ENCODE data around the gene TMEM156. TPM values are rescaled to one million over a fixed set of nuclear protein-coding genes. Genes with fewer than 3 reads are reported as not detected.

Gene TMEM156
- polyA plus RNA-seq, 3 donors = 0.31 to 1.1 (median 0.43) TPM

- intact Hi-C loops (cut with micrococcal nuclease) = no loop called here
- Histone ChIP-seq H2AFZ (ENCODE audit: insufficient read depth, low read depth, low read length, poor library complexity, severe bottlenecking) (no peak overlapping the region), H3K79me2 (ENCODE audit: insufficient read depth, low read length) (no peaks in the 10 kb centered on the region), H3K36me3 (replicated peaks in 1 of 2; ENCODE audit: control insufficient read depth in 1 of 2, insufficient read depth in 2 of 2, low read length in 2 of 2) (no peaks in the 10 kb centered on the region), H3K27ac (ENCODE audit: low read depth in 1 of 2, low read length in 2 of 2) (no peak overlapping the region), H4K20me1 (ENCODE audit: insufficient read depth, low read length) (no peaks in the 10 kb centered on the region), H3K9ac (ENCODE audit: insufficient read depth, low read length, poor library complexity, severe bottlenecking) (no peak overlapping the region), H3K27me3 (ENCODE audit: control insufficient read depth in 2 of 2, insufficient read depth in 2 of 2, low read length in 2 of 2) (no peaks in the 10 kb centered on the region), H3K4me3 (replicated peaks in 1 of 3; ENCODE audit: low read depth in 2 of 3, low read length in 3 of 3) (no peak overlapping the region), H3K4me2 (replicated peaks; ENCODE audit: extremely low read depth, low read length, poor library complexity, severe bottlenecking) (no peak overlapping the region), H3K9me3 (replicated peaks in 1 of 2; ENCODE audit: control insufficient read depth in 1 of 2, insufficient read depth in 1 of 2, low read length in 2 of 2) (no peaks in the 10 kb centered on the region), H3K4me1 (ENCODE audit: control insufficient read depth in 1 of 2, insufficient read depth in 2 of 2, low read length in 2 of 2) (peaks cover 14 to 16% of the 10 kb centered on the region in 2 donors)
- H3K4me1 Mint-ChIP-seq = peaks cover 11% of the 10 kb centered on the region
- DNase-seq = no peak
- 100% methylated on average over 1 of the region's 2 CpGs for WGBS (ENCODE audit: insufficient coverage)
- H3K4me3 Mint-ChIP-seq = no peak overlapping the region
- peaks cover 0 to 5% of the 10 kb centered on the region in 2 donors for H3K36me3 Mint-ChIP-seq
- peaks cover 0 to 14% (median 3%) of the 10 kb centered on the region in 7 donors for H3K9me3 Mint-ChIP-seq
- TF ChIP-seq CTCF (IDR thresholded peaks at IDR 0.05) = no peak
- peaks cover 0 to 1% (median 0%) of the 10 kb centered on the region in 3 donors for H3K27me3 Mint-ChIP-seq (ENCODE audit: low read depth in 3 of 3)
- H3K27ac Mint-ChIP-seq = no peak overlapping the region
These were observed 10.0 kb downstream of the TMEM156 start for GRCh38 chr4:39022241-39022640.

DNA sequence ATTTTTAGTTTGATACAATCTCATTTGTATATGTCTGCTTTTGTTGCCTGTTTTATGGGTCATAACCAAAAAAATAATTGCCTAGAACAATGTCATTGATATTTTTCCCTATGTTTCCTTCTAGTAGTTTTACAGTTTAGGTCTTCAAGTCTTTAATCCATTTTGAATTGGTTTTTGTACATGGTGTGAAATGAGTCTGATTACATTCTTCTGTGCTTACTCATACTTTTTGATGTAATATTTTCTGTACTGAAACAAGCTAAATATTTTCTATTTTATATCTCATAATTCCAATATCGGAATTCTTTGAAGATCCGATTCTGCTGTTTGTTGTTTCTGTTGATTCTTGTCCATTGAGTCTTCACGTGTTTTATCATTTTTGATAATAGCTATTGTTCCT, 10.6 kb downstream of the TMEM156 start:
- no peak for DNase-seq
- Mint-ChIP-seq H3K4me3 (no peak overlapping the region), H3K27me3 (ENCODE audit: low read depth in 3 of 3) (peaks cover 0 to 1% (median 0%) of the 10 kb centered on the region in 3 donors), H3K36me3 (peaks cover 0 to 5% of the 10 kb centered on the region in 2 donors), H3K27ac (no peak overlapping the region), H3K9me3 (peaks cover 2 to 19% (median 7%) of the 10 kb centered on the region in 7 donors), H3K4me1 (peaks cover 9% of the 10 kb centered on the region)
- no peak for TF ChIP-seq CTCF (IDR thresholded peaks at IDR 0.05)
- no peaks in the 10 kb centered on the region for H3K27me3 ChIP-seq (ENCODE audit: control insufficient read depth in 2 of 2, insufficient read depth in 2 of 2, low read length in 2 of 2)
- H3K79me2 ChIP-seq (ENCODE audit: insufficient read depth, low read length) = no peaks in the 10 kb centered on the region
- no peak overlapping the region for H3K27ac ChIP-seq (ENCODE audit: low read depth in 1 of 2, low read length in 2 of 2)
- no peak overlapping the region for H3K4me3 ChIP-seq (replicated peaks in 1 of 3; ENCODE audit: low read depth in 2 of 3, low read length in 3 of 3)
- intact Hi-C loops (cut with micrococcal nuclease) = no loop called here
- H3K36me3 ChIP-seq (replicated peaks in 1 of 2; ENCODE audit: control insufficient read depth in 1 of 2, insufficient read depth in 2 of 2, low read length in 2 of 2) = no peaks in the 10 kb centered on the region
- 100% methylated on average over 1 of the region's 3 CpGs for WGBS (ENCODE audit: insufficient coverage)
- no peaks in the 10 kb centered on the region for H4K20me1 ChIP-seq (ENCODE audit: insufficient read depth, low read length)
- peaks cover 12 to 15% of the 10 kb centered on the region in 2 donors for H3K4me1 ChIP-seq (ENCODE audit: control insufficient read depth in 1 of 2, insufficient read depth in 2 of 2, low read length in 2 of 2)
- H2AFZ ChIP-seq (ENCODE audit: insufficient read depth, low read depth, low read length, poor library complexity, severe bottlenecking) = no peak overlapping the region
- H3K9ac ChIP-seq (ENCODE audit: insufficient read depth, low read length, poor library complexity, severe bottlenecking) = no peak overlapping the region
- H3K4me2 ChIP-seq (replicated peaks; ENCODE audit: extremely low read depth, low read length, poor library complexity, severe bottlenecking) = no peak overlapping the region
- H3K9me3 ChIP-seq (replicated peaks in 1 of 2; ENCODE audit: control insufficient read depth in 1 of 2, insufficient read depth in 1 of 2, low read length in 2 of 2) = no peaks in the 10 kb centered on the region

Measured in CD14-positive monocyte (primary cell).